Measurements from ENCODE around the gene DLGAP5. TPM values are rescaled to one million over a fixed set of nuclear protein-coding genes. Genes with fewer than 3 reads are reported as not detected.

The DLGAP5 gene
- total RNA-seq, 1 experiment from 2014 or later = 72.8 TPM

- BruUV-seq (replicated peaks) = no TSS peak
- CTCF ChIA-PET = no interaction called here
- peaks cover 38 to 65% of the 10 kb centered on the region in 2 experiments for H3K4me1 ChIP-seq (ENCODE audit: control insufficient read depth in 1 of 2, insufficient read depth in 2 of 2, low read length in 2 of 2)
- peak overlapping the region; percentile 77 for H3K4me2 ChIP-seq (ENCODE audit: low read length)
- peak overlapping the region; percentile 24 for H2AFZ ChIP-seq (ENCODE audit: low read depth, low read length, poor library complexity, severe bottlenecking)
- intact Hi-C loops (cut with micrococcal nuclease) = no loop called here
- POLR2A ChIA-PET = interaction anchor here (1.0 to 2.5 kb wide), 2 partner anchors 10 to 20 kb away, joined by 4 to 8 read pairs; no protein-coding TSS in a partner anchor
- H4K20me1 ChIP-seq (ENCODE audit: insufficient read depth) = no peaks in the 10 kb centered on the region
- ATAC-seq (no peak), DNase-seq (ENCODE audit: low read depth, low spot score) (no peak)
- H3K27me3 ChIP-seq (ENCODE audit: insufficient read depth, low read length) = no peaks in the 10 kb centered on the region
- RAD21 ChIA-PET (ENCODE audit: low non-redundant PET in 1 of 2, low total read pairs in 2 of 2, uncharacterized antibody in 2 of 2, unreplicated experiment in 2 of 2) = no interaction called here
- H3K9ac ChIP-seq (ENCODE audit: low read length) = no peak overlapping the region
- no peak overlapping the region for H3K27ac ChIP-seq (ENCODE audit: low read depth, low read length)
- no peaks in the 10 kb centered on the region for H3K9me2 ChIP-seq (ENCODE audit: insufficient read depth)
- H3K79me2 ChIP-seq (ENCODE audit: insufficient read depth, low read length) = peaks cover 27% of the 10 kb centered on the region
- no peak for TF ChIP-seq POLR2AphosphoS5 (IDR thresholded peaks at IDR 0.05; ENCODE audit: low read depth, low read length)
- no peak for TF ChIP-seq FOSL1 (IDR thresholded peaks at IDR 0.05; ENCODE audit: low read depth)
- no peak for TF ChIP-seq CEBPB (IDR thresholded peaks at IDR 0.05; ENCODE audit: low read depth)
- TF ChIP-seq POLR2A (IDR thresholded peaks at IDR 0.05; ENCODE audit: borderline replicate concordance, extremely low read depth, insufficient read depth, insufficient read length) = no peak
- TF ChIP-seq JUND (IDR thresholded peaks at IDR 0.05) = no peak
- TF ChIP-seq SP1 (IDR thresholded peaks at IDR 0.05; ENCODE audit: low read depth) = no peak; the same call in 1 of the 2 replicates
- no peaks in the 10 kb centered on the region for H3K9me3 ChIP-seq (ENCODE audit: control insufficient read depth in 1 of 2, insufficient read depth in 1 of 2, low read depth in 1 of 2, low read length in 2 of 2)
- H3K4me3 ChIP-seq (replicated peaks in 1 of 2; ENCODE audit: low read depth in 1 of 2, low read length in 2 of 2) = no peak overlapping the region
- H3K36me3 ChIP-seq (ENCODE audit: control insufficient read depth in 1 of 2, insufficient read depth in 2 of 2, low read length in 2 of 2) = no peaks in the 10 kb centered on the region
Observed at GRCh38 chr14:55127460-55127951, 63.9 kb downstream of the DLGAP5 start.

- no peak overlapping the region for H3K27ac ChIP-seq (ENCODE audit: low read depth, low read length)
- peaks cover 23% of the 10 kb centered on the region for H3K79me2 ChIP-seq (ENCODE audit: insufficient read depth, low read length)
- H3K36me3 ChIP-seq (ENCODE audit: control insufficient read depth in 1 of 2, insufficient read depth in 2 of 2, low read length in 2 of 2) = no peaks in the 10 kb centered on the region
- H3K9ac ChIP-seq (ENCODE audit: low read length) = no peak overlapping the region
- H3K27me3 ChIP-seq (ENCODE audit: insufficient read depth, low read length) = no peaks in the 10 kb centered on the region
- intact Hi-C loops (cut with micrococcal nuclease) = no loop called here
- ChIA-PET POLR2A (no interaction called here), RAD21 (ENCODE audit: low non-redundant PET in 1 of 2, low total read pairs in 2 of 2, uncharacterized antibody in 2 of 2, unreplicated experiment in 2 of 2) (no interaction called here), CTCF (no interaction called here)
- ATAC-seq (no peak), DNase-seq (ENCODE audit: low read depth, low spot score) (no peak)
- peak overlapping the region; percentile 77 for H3K4me2 ChIP-seq (ENCODE audit: low read length)
- H3K9me3 ChIP-seq (ENCODE audit: control insufficient read depth in 1 of 2, insufficient read depth in 1 of 2, low read depth in 1 of 2, low read length in 2 of 2) = no peaks in the 10 kb centered on the region
- no peaks in the 10 kb centered on the region for H4K20me1 ChIP-seq (ENCODE audit: insufficient read depth)
- peaks cover 43 to 70% of the 10 kb centered on the region in 2 experiments for H3K4me1 ChIP-seq (ENCODE audit: control insufficient read depth in 1 of 2, insufficient read depth in 2 of 2, low read length in 2 of 2)
- no TSS peak for BruUV-seq (replicated peaks)
- peak overlapping the region; percentile 24 for H2AFZ ChIP-seq (ENCODE audit: low read depth, low read length, poor library complexity, severe bottlenecking)
- no peak overlapping the region for H3K4me3 ChIP-seq (replicated peaks in 1 of 2; ENCODE audit: low read depth in 1 of 2, low read length in 2 of 2)
- no peaks in the 10 kb centered on the region for H3K9me2 ChIP-seq (ENCODE audit: insufficient read depth)
- TF ChIP-seq CEBPB (IDR thresholded peaks at IDR 0.05; ENCODE audit: low read depth) = no peak
- TF ChIP-seq EZH2phosphoT487 (IDR thresholded peaks at IDR 0.05; ENCODE audit: borderline replicate concordance) = no peak
- TF ChIP-seq JUND (IDR thresholded peaks at IDR 0.05) = no peak
- no peak for TF ChIP-seq SRF (IDR thresholded peaks at IDR 0.05; ENCODE audit: low read depth)
- TF ChIP-seq ATF3 (IDR thresholded peaks at IDR 0.05) = no peak
- no peak for TF ChIP-seq RAD21 (IDR thresholded peaks at IDR 0.05; ENCODE audit: low read depth)
- no peak for TF ChIP-seq ZBTB33 (IDR thresholded peaks at IDR 0.05; ENCODE audit: extremely low read depth, insufficient replicate concordance, low read length)
- TF ChIP-seq ZFX (IDR thresholded peaks at IDR 0.05) = no peak
- no peak for TF ChIP-seq TCF7L2 (IDR thresholded peaks at IDR 0.05; ENCODE audit: borderline replicate concordance, extremely low read depth, insufficient read depth, insufficient read length)
- TF ChIP-seq CTCF (IDR thresholded peaks at IDR 0.05 in 2 of 3, conservative IDR thresholded peaks at IDR 0.05 in 1 of 3; ENCODE audit: borderline replicate concordance in 1 of 3, insufficient read depth in 1 of 3, low read depth in 2 of 3, low read length in 2 of 3) = no peak
- TF ChIP-seq POLR2A (IDR thresholded peaks at IDR 0.05; ENCODE audit: borderline replicate concordance, extremely low read depth, insufficient read depth, insufficient read length) = no peak
- TF ChIP-seq SP1 (IDR thresholded peaks at IDR 0.05; ENCODE audit: low read depth) = no peak
- no peak for TF ChIP-seq ELF1 (IDR thresholded peaks at IDR 0.05; ENCODE audit: borderline replicate concordance, low read depth)
- no peak for TF ChIP-seq EZH2 (IDR thresholded peaks at IDR 0.05)
- no peak for TF ChIP-seq FOSL1 (IDR thresholded peaks at IDR 0.05; ENCODE audit: low read depth)
- no peak for TF ChIP-seq SIN3A (IDR thresholded peaks at IDR 0.05; ENCODE audit: low read depth)
- TF ChIP-seq EGR1 (IDR thresholded peaks at IDR 0.05; ENCODE audit: low read depth) = no peak
Observed at GRCh38 chr14:55126932-55127459, 64.4 kb downstream of the DLGAP5 start.
